ENCODE measurements around the gene PHACTR3.

PHACTR3 gene

DNA sequence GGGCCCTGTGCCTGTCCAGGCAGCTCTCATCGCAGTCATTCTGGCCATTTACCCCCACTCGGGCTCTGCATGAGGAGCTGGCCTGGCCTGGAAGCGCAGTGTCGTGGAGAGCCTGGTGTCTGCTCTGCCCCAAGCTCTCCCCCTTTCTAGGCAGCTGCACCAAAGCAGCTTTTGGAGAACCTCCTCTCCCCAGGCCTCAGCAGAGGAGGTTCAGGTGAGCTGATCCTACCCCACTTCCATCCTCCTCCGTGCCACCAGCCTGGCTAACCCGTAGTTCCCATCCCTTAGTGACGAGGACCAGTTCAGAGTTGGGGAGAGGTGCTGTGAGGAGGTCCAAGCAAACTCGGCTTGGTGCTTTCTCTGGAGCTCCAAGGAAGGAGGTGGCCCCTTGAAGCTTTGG is 30.5 kb upstream of the PHACTR3 start:
- in situ Hi-C loops (cut with MboI; ENCODE audit: low sequenced_read_pairs), result no loop called here

DNA sequence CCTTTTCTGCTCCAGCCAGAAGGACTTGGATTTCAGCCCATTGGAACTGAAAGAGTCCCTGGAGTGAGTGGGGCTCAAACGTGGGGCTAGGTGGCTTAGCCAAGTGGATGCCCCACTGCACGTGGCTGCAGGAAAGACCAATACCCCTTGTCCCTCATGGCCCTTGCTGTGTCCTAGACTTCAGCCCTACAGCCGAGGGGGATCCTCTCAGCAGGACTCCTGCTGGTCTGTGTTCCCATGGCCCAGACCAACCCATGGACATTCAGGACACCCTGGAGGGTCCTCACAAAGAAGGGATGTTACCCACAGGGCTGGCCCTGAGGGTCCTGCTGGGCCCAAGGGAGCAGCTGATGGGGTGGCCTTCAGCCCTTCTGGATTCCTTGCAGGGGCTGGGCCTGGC is 30.0 kb upstream of the PHACTR3 start:
- in situ Hi-C loops (cut with MboI; ENCODE audit: low sequenced_read_pairs), result no loop called here

DNA sequence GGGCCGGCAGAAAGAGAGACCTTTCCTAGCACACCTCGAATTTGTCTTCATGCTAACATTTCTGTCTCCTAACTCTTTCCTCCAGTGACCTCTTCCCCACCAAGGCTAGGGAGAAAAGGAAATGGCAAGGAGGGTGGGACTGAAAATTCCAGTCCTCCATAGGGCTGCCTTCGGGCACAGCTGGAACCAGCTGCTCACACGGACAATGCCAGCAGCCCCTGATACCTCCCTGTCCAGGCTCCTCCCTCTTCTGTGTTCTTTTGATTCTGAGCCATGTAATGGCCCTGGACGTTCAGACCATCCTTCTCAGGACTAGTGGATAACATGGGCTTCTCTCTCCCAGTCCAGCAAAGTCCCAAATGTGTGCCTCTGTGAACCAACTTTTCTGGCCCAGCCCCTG is 29.1 kb upstream of the PHACTR3 start:
- in situ Hi-C loops (cut with MboI; ENCODE audit: low sequenced_read_pairs), result no loop called here

GRCh38 chr20:59575653-59576052 is 28.7 kb upstream of the PHACTR3 start:
- in situ Hi-C loops (cut with MboI; ENCODE audit: low sequenced_read_pairs), result no loop called here

GRCh38 chr20:59576216-59576953 is 28.0 kb upstream of the PHACTR3 start:
- in situ Hi-C loops (cut with MboI; ENCODE audit: low sequenced_read_pairs), result no loop called here

DNA sequence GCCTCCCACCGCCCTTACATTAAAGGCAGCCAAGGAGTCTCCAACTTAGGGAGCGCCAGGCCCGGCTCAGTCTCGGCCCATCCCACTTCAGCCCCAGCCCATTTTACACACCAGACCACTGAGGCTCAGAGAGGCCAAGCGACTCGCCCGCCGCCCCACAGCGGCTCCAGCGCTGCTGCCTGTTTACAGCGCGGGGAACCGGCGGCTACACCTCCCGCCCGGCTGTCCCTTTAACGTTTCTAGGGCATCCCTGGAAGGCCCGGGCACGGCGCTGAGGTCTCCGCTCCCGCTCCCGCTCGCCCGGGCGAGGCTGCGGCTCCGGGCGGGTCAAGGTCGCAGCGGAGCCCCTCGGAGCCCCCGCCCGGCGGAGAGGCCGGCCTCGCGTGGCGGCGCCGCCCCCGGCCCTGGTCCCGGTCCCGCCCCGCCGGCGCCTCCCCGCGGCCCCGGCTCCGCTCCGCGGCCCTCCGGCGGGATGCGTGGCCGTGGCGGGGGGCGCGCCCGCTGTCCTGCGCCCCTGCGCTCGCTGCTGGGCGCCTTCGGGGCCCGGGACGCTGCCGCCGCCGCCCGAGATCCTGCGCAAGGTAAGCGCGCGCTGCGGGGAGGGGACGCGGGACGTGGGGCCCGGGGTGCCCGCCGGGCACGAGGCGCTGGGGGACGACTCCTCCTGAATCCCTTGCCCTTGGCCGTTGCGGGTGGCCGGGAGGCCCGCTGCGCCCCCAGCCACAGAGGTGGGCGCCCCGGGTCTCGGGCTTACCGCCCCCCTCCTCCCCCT is 27.1 kb upstream of the PHACTR3 start:
- in situ Hi-C loops (cut with MboI; ENCODE audit: low sequenced_read_pairs), result no loop called here

DNA sequence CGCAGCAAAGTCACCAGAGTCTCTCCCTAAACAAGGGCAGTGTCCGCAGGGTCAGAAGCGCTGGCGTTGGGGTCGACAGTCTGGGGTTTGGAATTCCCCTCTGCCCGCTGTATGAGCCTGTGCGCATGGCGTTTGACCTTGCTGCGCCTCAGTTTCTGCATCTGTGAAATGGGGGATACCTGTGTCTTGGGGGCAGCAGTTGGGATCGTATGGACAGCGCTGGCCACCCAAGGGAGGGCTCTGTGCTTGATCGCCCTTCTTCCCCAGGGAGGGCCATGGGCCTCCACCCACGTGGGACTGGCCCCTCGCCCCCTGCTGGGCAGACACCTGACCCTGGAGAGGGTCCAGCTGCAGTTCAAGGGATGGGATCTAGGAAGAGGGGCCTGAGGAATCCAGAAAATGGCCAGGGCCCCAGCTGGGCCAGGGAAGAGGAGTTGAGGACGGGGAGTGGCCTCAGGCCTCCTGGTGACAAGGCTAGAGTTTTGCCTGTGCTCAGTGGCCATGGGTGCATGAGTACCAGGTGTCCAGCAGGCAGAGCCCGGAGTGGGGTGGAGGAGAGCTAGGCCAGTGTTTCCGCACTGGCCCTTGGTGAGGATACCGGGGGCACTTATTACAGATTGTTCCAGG is 26.4 kb upstream of the PHACTR3 start:
- in situ Hi-C loops (cut with MboI; ENCODE audit: low sequenced_read_pairs), result no loop called here

DNA sequence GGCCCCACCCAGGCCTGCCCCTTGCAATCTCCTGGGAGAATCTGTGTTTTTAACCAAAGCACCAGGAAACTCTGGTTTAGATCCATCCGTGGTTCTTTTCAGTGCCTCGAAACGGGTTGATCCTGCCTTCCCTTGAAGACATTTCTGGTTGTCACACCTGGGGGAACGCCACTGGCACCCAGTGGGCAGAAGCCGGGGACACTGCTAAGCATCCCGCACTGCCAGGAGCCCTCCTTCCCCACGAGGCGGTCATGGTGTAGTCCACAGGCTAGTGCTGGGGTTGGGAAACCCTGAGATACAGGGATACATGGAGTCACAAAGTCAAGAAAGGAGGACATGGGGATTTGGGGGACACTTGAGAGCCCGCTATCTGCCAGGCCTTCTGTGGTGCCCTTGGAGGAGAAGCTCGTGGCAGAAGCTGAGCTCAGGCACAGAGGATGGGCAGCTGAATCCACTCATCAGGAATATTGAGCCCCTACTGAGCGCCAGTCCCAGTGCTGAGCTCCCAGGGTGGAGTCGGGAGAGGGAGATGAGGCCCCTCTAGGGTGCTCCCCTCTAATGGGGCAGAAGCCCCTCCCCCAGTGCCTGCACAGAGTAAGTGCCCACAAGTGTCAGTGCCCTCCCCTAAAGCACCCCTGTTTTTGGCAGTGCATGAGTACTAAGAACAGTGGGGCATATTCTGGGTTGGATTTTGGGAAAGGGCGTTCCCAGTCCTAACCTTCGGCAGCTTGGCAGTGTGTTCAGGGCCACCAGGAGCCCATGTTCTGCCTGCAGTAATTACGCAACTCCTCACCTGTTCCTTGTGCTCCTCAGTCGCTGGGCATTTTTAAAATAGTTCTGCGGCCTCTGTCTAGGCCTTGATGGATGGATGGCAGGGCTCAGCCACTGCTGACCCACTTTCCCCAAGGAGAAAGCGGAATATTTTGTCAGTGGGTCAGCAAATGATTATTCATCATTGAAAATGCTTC is 25.6 kb upstream of the PHACTR3 start:
- in situ Hi-C loops (cut with MboI; ENCODE audit: low sequenced_read_pairs), result no loop called here

- in situ Hi-C loops (cut with MboI; ENCODE audit: low sequenced_read_pairs), result no loop called here
Observed at GRCh38 chr20:59579404-59580145, 24.8 kb upstream of the PHACTR3 start.

- in situ Hi-C loops (cut with MboI; ENCODE audit: low sequenced_read_pairs), result no loop called here
Observed at GRCh38 chr20:59580146-59580946, 24.0 kb upstream of the PHACTR3 start.

GRCh38 chr20:59580991-59581401 is 23.3 kb upstream of the PHACTR3 start:
- in situ Hi-C loops (cut with MboI; ENCODE audit: low sequenced_read_pairs), result no loop called here

DNA sequence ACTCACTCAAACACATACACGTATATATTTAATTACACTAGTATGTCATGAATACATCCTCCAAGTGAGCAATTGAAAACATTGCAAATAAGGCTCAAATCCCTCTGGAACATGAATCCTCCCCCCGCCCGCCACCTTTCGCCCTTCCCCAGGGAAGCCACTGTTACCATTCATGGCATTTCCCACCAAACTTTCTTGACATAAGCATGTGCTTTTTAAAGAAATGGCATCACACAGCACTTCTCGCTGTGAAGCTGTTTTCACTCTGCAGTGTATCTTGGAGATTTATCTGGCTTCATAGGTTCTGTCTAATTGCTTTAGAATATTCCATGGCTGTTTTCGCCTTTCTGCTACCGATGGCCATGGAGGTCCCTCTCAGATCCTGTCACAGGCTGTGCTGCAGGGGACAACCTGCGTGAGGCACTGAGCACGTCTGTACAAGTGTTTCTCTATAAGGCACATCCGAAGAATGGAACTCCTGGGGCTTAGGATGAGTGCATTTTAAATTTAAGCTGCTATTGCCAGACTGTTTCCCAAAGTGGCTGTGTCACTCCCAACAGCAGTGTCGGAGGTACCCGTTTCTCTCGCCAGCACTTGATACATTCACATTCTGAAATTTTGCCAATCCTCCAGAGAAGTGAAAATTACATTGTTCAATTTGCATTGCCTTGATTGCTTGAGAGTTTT is 22.2 kb upstream of the PHACTR3 start:
- in situ Hi-C loops (cut with MboI; ENCODE audit: low sequenced_read_pairs), result no loop called here

GRCh38 chr20:59583428-59584277 is 20.7 kb upstream of the PHACTR3 start:
- in situ Hi-C loops (cut with MboI; ENCODE audit: low sequenced_read_pairs), result no loop called here

GRCh38 chr20:59584278-59584925 is 19.9 kb upstream of the PHACTR3 start:
- in situ Hi-C loops (cut with MboI; ENCODE audit: low sequenced_read_pairs), result no loop called here

GRCh38 chr20:59585714-59586409 is 18.5 kb upstream of the PHACTR3 start:
- in situ Hi-C loops (cut with MboI; ENCODE audit: low sequenced_read_pairs), result no loop called here

DNA sequence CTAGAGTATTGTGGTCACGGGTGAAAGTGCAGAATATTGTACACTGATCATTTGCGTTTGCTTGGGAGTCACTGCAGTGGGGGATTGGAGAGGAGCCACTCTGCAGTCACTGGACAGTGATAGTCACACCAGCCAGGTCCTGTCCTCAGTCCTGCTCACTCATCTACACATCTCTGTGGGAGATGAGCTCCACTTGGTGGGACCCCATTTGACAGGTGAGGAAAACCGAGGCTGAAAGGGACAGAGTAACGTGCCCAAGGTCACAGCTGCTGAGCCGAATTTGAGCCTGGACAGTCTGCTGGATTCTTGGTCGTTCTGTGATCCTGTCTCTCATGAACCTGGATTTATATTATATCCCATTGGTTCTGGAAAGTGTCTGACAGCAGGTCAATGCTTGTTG is 17.7 kb upstream of the PHACTR3 start:
- in situ Hi-C loops (cut with MboI; ENCODE audit: low sequenced_read_pairs), result no loop called here

GRCh38 chr20:59587570-59587969 is 16.8 kb upstream of the PHACTR3 start:
- in situ Hi-C loops (cut with MboI; ENCODE audit: low sequenced_read_pairs), result no loop called here
